Measurements from ENCODE around the gene HSCB.
"Not testable (repeated sequence)": the region's sequence is repeated elsewhere in the genome, so short reads cannot be mapped to it uniquely, and the experiment has no call there.

Gene HSCB

DNA sequence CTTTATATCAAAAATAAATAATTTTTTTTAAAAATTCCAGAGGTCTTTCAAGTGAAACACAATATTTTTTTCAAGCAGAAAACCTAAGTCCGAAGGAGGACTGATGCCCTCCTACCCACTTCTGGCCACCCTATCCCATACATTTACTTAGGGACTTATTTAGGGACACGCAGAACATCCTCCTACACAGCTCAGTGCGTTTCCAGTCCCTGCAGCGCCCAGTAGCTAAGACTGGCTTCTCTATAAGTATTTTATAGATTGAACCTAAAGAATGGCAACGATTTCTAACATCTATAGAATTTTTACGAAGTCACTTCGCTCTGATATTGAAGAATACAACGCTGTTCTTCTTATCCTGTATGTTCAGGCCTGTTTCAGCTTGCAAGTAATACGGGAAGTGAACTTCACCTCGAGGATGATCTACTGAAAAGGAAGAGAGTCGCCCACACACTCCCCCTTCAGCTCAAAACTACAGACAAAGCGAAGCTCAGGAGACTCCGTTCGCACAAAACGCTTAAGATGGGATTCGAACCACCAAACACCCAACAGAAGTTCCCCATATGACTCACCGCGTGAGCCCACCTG lies 547 bp upstream of the HSCB start:
- no peak for DNase-seq

DNA sequence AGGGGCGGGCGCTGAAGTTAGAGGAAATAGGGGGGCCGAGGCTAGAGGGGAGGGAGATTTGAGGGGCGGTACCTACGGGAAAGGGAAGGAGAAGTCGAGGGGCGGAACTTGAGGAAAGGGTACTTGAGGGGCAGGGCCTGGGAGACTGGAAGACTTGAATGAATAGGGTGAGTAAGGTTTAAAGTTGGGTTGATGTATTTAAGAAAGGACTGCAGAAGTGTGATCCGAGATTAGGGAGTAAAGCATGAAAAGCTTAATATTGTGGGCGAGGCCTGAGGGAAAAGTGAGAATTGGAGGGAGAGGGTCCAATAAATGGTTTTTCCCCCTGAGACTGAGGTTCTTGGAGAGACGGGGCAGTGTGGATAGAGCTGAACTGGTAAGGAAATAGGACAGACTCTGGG lies 723 bp downstream of the HSCB start:
- no peak for DNase-seq

DNA sequence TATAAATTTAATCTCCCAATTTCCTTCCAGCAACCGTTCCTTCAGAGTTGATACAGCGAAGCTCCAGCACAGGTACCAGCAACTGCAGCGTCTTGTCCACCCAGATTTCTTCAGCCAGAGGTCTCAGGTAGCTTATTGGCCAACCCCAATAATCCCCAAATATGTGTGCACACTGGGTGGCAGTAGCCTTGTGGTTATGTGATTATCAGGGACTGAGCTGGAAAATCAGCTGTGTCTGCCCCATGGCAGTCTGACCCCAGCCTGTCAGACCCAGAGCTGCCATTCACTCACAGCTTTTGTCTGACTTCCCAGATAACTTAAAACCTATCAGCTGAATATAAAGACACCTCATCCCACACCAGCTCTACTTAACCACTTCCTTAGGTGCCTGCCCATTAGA lies 2.0 kb downstream of the HSCB start:
- DNase-seq: no peak

DNA sequence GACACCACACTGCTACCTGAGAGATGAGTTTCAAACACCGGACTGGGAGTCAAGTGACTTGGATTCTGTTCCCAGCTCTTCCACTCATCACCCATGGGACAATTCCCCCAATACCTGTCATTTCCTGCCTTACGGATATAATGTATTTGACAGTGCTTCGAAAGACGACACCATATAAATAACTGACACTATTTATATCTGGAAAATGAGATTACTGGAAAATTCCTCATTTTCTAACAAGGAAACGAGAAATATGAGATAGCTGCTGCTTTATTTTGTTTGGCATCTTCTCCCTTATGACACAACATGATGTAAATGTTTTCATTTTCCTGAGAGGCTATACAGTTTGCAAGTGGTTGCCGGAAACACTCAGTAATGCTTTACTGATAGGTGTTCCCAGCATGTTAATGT lies 8.6 kb downstream of the HSCB start:
- DNase-seq: no peak

DNA sequence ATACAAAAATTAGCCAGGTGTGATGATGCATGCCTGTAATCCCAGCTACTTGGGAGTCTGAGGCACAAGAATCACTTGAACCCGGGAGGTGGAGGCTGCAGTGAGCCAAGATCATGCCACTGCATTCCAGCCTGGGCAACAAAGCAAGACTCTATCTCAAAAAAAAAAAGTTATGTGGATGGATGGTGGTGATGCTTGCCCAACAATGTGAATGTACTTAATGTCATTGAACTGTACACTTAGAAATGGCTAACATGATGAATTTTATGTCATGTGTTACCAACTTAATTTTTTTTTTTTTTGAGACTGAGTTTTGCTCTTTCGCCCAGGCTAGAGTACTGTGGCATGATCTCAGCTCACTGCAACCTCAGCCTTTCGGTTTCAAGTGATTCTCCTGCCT lies 12.7 kb downstream of the HSCB start:
- DNase-seq: not testable (repeated sequence)

DNA sequence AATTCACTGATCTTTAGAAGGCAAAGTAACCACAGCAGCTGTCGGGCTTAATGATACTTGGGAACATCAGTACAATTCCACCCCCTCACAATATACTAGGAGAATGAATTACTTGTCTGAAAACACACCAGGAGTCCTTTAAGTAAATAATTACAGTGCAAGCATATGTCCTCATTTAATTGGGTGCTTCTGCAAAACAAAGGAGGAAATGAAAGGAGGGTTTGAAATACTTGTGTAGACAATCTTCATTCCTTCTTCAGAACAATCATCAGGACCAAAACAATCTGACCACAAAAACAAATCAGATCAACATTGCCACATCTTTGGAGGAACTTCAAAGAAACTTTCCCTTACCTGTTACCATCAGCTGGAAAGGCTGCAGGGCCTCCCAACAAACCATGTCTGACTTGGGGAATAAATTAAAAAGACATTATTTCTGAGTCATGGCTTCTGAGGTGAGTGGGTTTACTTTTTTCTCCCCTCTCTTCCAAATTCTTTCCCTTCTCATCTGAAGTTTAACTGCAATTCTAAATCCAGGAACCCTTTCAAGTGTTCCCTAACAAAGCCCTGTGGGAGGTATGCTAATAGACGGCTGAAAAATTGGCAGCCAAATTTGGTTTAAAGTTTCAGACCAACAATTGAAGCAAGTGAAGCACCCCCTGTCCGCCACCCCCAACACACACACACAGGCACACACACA lies 18.2 kb downstream of the HSCB start:
- no peak for DNase-seq

DNA sequence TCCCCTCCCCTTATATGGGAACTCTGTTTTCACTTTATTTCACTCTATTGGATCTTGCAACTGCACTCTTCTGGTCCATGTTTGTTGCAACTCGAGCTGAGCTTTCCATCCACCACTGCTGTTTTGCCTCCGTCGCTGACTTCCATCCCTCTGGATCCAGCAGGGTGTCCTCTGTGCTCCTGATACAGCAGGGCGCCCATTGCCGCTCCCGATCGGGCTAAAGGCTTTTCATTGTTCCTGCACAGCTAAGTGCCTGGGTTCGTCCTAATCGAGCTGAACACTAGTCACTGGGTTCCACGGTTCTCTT lies 19.6 kb downstream of the HSCB start:
- DNase-seq: no peak

DNA sequence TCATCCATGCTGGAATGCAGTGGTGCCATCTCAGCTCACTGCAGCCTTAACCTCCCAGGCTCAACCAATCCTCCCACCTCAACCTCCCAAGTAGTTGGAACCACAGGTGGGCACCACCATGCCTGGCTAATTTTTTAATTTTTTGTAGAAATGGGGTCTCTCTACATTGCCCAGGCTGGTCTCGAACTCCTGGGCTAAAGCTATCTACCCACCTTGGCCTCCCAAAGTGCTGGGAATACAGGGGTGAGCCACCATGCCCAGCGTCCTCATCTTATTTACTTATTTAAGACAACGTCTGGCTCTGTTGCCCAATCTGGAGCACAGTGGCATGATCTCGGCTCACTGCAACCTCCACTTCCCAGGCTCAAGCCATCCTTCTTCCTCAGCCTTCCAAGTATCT lies 20.2 kb downstream of the HSCB start:
- DNase-seq: not testable (repeated sequence)

DNA sequence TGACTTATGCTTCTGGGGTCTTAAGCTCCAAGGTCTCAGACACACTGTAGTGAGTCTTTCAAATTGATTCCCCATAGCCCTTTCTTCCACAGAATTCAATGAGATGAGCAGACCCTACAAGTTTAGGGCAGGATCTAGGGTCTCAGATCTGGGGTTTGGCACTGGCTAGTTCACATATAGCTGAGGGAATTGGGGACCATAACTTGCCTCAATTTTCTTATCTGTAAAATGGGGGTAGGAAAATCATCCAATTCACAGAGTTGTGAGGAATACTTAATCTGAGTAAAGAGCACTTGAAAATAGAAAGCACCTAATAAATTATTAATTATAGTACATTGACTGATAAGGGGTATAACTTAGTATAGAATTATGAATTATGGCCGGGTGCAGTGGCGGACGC lies 24.8 kb downstream of the HSCB start:
- no peak for DNase-seq

DNA sequence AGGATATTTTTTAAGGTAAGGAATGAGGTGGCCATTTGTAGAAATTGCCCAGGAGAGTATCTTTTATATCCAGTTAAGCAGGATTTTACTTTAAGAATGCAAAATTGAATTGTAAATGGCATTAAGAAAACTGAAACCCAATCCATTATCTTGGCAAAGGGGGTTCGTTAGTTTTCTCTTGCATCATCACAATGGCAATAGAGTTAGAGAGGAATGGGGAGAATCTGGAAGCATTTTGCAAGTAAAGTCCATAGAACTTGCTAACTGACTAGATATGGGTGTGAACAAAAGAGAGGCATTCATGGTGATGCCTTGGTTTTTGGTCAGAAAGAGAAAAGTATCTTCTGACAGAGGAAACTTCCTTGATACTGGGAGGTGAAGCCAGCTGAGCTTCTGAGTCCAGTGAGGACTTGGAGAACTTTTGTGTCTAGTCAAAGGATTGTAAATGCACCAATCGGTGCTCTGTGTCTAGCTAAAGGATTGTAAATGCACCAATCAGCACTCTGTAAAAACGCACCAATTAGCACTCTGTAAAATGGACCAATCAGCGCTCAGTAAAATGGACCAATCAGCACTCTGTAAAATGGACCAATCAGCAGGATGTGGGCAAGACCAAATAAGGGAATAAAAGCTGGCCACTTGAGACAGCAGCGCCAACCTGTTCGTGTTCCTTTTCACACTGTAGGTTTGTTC lies 27.0 kb downstream of the HSCB start:
- DNase-seq: no peak

DNA sequence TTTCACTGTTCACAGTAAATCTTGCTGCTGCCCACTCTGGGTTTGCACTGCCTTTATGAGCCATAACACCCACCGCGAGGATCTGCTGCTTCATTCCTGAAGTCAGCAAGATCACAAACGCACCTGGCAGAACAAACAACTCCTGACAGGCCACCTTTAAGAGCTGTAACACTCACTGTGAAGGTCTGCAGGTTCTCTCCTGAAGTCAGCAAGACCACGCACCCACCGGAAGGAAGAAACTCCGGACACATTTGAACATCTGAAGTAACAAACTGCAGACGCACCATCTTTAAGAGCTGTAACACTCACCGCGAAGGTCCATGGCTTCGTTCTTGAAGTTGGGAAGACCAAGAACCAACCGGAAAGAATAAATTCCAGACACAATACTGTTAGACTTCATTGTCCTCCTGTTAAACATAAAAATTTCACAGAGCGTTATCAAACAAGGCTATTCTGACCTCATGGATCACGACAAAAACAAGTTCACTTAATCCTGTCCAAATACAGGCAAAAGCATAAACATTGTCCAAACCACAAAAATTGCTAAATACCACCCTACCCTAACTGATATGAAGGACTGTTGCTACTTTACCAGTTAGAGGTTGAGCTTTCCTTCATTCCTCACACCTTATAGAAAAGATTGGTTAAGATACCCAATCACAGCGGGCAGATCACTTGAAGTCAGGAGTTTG lies 27.7 kb downstream of the HSCB start:
- no peak for DNase-seq

DNA sequence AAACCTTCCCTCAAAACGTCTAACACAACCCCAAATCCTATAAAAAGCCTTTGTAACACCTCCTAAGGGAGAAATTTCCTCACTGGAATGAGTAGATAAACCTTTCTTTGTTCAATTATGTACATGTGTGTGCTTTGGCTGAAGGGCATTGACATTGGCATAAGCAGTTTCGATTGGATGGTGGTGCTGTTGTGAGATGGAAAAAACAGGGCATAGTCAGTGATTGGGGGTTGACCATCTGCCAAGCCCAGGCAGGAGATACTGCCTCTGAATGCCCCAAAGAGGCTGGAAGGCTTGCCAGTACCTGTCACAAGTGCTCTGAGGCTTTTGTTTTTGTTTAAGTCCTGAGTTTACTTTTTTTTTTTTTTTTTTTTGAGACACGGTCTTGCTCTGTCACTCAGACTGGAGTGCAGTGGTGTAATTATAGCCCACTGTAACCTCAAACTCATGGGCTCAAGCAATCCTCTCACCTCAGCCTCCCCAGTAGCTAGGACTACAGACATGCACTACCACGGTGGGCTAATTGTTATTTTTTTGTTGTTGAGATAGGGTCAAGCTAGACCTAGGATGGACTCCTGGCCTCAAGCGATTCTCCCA lies 29.5 kb downstream of the HSCB start:
- DNase-seq: peak; percentile 79

DNA sequence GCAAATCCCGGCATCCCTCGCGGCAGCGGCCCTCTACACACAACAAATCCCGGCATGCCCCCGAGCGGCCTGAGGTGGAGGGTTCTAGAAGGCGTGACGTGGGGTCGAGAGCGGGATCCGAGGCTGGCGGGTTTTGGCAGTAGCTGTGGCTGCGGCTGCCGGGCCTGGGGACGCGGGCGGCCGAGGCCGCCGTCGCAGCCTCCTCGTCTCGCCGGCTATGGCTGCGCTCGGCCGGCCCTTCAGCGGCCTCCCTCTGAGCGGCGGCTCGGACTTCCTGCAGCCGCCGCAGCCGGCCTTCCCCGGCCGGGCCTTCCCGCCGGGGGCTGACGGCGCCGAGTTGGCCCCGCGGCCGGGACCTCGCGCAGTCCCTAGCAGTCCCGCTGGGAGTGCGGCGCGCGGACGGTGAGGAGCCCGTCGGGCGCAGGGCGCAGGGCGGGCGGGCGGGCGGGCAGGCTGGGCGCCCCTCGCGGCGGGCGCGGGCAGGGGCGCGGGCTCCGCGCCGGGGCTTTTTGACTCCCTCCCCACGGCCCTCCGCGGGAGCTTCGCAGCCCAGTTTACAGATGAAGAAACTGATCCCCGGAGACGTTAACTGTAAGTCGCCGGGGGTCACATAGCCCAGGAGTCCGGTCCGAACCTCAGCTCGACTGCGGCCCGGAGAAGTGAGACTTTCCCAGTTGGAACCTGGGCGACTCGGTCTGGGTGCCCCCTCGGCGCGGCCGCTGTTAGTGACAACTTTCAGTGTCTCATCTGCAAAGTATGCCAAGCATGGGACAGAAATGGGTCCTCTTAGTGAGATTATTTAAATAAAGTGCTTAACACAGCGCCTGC lies 31.0 kb downstream of the HSCB start, which contains the start of gene CCDC117:
Gene CCDC117 (plus strand): TSS at position 63 of the 828 bp plus-strand sequence. CDS start 155 bp downstream, at position 218.
- DNase-seq: peak; percentile 98

DNA sequence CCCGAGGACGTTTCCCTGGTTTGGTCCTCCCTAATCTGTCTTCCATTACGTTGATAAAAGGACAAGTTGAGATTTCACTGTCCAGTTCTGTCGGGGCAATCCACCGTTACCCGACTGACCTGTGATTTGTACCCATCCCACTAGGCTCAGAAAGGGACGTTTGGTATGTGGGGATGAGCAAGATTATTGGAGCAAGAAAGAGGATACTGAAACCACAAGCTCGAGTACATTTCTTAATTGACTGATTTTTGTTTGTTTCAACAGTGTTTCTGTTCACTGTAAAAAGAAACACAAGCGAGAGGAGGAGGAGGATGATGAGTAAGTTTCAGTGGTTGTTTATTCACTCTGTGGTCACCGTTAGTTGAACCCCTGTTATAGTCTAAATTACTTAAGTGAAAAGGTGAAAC lies 31.6 kb downstream of the HSCB start:
- DNase-seq: no peak

DNA sequence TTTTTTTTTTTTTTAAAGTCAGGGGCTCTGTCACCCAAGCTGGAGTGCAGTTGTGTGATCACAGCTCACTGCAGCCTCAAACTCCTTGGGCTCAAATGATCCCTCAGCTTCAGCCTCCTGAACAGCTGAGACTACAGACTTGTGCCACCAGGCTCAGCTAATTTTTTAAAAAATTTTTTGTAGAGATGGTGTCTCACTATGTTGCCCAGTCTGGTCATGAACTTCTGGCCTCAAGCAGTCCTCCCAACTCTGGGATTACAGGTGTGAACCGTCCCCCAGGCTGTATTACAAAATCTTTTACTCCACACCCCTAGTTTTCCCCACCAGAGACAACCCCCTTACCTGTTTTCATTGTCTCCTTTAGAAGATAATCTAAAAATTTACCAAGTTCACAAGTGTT lies 32.5 kb downstream of the HSCB start:
- DNase-seq: no peak

DNA sequence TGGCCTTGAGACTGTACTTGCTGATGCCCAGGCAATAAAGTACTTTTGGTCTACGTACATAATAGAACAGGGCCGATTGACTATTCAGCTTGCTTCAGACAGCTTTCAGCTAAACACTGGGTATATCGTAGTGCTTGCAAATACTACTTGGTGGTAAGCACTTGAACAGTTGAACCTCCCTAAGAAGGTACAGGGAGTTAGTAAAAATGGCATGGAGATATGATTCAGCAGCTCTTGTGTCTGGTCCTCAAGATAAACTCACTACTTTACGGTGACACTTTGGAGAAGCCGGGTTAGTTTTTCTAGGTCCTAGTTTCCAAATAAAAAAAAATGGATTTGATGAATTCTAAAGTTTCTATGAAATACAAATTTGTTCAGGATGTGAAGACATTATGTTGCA lies 38.0 kb downstream of the HSCB start:
- DNase-seq: no peak

DNA sequence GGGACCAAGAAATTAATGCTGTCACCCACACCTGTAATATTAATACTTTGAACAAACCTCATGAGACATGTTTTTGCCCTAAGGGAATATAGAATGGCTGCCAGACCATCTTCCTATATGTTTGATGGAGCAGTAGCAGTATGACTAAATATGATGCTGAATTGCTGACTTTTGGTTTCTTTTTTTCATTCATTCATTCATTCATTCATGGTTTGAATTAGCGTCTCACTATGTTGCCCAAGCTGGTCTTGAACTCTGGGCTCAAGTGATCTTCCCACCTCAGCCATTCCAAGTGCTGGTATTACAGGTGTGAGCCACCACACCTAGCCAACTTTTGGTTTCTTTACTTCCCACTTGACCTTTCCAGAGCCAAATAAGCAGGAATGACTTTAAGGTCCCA lies 38.5 kb downstream of the HSCB start:
- DNase-seq: no peak

DNA sequence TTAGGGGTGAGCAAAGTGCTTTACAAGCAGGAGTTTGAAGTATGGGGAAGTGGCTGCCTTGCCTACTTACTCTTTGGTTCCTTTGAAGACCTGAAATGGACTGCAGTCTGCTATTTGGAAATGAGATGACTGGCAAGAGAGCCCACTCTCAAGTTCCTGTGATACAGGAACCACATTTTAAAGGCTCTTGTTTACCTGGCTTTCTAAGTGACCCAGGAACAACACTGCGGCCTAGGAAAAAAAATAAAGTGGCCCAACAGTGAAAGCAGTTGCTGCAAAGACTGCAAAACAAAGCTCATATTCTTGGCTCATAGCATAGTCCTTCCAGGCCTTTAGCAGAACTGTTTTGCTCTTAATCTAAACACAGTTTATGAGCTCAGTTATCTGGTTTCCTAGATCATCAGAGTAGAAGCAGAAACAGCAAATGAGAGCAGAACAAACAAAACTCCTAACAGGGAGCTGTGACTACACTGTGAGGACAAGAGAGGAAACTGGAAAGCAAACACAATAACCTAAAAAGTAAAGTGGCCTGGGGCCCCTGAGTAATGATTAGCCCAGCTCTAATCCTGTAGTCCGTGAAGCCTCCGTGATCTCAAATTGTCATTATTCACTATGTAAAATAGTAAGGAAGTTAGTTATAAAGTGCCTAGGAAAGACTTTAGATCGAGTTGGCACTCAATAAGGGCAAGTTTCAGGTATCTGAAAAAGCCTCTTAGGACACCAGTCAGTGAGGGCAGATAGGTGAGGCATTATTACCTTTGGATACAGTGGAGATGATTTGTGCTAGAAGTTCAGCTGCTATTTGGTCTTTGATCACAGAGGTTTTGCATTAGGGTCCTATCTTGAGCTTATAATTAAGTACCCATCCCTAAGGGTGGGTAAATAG lies 42.2 kb downstream of the HSCB start:
- no peak for DNase-seq

DNA sequence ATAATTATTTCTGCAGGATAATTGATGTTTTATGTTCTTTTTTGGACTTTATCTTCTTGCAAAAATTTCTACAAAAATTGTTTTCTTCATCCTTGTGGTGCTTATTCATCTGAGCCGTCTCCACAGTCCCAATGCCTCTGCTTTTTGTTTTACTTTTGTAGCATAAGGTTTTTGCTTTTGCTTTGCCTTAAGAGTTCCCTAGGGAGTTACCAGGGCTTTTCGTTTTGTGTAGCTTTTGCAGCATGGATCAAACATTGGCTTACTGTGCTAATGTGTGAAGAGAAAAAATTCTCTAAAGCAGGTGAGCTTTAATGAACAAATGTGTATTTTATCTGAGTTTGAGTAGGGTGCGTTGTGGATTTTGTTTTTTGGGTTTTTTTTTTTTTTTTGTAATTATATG lies 46.8 kb downstream of the HSCB start:
- DNase-seq: peak; percentile 37

DNA sequence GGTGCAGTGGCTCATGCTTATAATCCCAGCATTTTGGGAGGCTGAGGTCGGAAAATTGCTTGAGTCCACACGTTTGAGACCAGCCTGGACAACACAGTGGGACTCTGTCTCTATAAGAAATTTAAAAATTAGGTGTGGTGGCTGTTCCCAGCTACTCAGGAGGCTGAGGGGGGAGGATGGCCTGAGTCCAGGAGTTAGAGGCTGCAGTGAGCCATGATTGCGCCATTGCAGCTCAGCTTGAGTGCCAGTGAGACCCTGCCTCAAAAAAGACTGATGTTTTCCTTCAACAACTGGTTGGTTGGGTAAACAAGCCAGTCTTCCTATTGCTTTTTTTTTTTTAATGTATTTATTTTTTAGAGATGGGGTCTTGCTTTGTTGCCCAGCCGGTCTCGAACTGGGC lies 49.3 kb downstream of the HSCB start:
- no peak for DNase-seq

DNA sequence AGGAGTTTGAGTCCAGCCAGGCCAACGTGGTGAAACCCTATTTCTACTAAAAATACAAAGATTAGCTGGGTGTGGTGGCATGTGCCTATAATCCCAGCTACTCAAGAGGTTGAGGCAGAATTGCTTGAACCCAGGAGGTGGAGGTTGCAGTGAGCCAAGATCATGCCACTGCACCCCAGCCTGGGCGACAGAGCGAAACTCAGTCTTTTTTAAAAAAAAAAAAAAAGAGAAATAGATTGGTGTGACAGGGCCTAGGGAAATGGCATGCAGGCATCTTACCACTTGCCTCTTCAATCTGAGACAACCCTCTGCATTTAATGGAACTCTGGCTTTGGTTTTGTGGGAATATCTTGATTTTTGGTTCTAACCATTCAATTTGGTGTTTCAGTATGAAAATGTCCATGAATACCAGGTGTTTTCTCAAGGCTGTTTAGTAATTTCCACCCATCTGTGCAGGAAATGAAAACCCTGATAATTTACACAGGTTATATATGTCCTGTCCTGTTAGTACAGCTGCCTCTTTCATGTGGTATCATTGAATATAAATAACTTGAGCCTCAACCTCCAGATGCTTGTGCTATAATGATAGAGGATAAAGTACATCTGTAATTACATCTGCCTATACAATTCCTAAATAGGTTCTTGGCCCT lies 50.1 kb downstream of the HSCB start:
- DNase-seq: no peak

All from NCI-H2171 (cell line).